Adrenal gland (tissue), 12 donors: ENCODE measurements around the gene DPM2. TPM values are rescaled to one million over a fixed set of nuclear protein-coding genes. Genes with fewer than 3 reads are reported as not detected.

Experiments
- DNase-seq, 7 donors: peaks; one replicate each; pipeline ENCODE4 v3.0.0-alpha.2; 2019 to 2020
- H3K27ac ChIP-seq, 5 donors: fragments of 200-600 bp; sonication (generic) in 4 of 5; 1 replicate in 3 of 5; 2 replicates in 2 of 5; pipeline versions ENCODE4 v1.5.1 to v1.8.0; 2016 to 2020; ENCODE audit warnings: mild to moderate bottlenecking in 1 of 5
- H3K27me3 ChIP-seq: fragments of 200-600 bp; 2 replicates; pipeline ENCODE4 v1.8.0; 2021
- H3K36me3 ChIP-seq, 2 donors: fragments of 200-600 bp; replicated peaks in 1 of 2; 1 replicate in 1 of 2; 2 replicates in 1 of 2; pipeline versions ENCODE4 v1.5.1 to v1.8.0; 2018 to 2022
- H3K4me1 ChIP-seq, 2 donors: fragments of 200-600 bp; replicated peaks in 1 of 2; 1 replicate in 1 of 2; 2 replicates in 1 of 2; pipeline versions ENCODE4 v1.5.1 to v1.8.0; 2018 to 2021
- H3K4me3 ChIP-seq, 4 donors: fragments of 200-600 bp; sonication (generic) in 3 of 4; one replicate each; pipeline ENCODE4 v1.5.1; 2016 to 2018
- H3K9me3 ChIP-seq, 3 donors: fragments of 200-600 bp; sonication (generic) in 1 of 3; replicated peaks in 1 of 3; 1 replicate in 2 of 3; 2 replicates in 1 of 3; pipeline versions ENCODE4 v1.5.1 to v1.8.0; 2016 to 2021
- POLR2A ChIP-seq, 2 donors: fragments of 450-650 bp; IDR thresholded peaks; one replicate each; pipeline ENCODE4 v1.6.1; 2017; ENCODE audit warnings: antibody characterized with exemption in 2 of 2, mild to moderate bottlenecking in 2 of 2, moderate library complexity in 1 of 2
- WGBS, 4 donors: extraction: QIAGEN DNeasy Blood & Tissue Kit in 2 of 4; methylation state at CpG; one replicate each; pipeline versions ENCODE4 v1.1.5 to v1.1.7; 2013 to 2017; 5-methylcytosine and 5-hydroxymethylcytosine counted together
- intact Hi-C, 2 donors: fragments of 100-400 bp; cut with DNase I; formaldehyde crosslinking; loops; one replicate each; pipeline versions ENCODE4 v1.14.1 to v1.15.0; 2022 to 2023
- polyA plus RNA-seq, 3 donors: library from polyadenylated mRNA; stranded (reverse); fragments of 200-250 nt in 2 of 3; fragments of 350-450 nt in 1 of 3; fragmentation: Illumina TruSeq in 1 of 3; extraction: RNeasy Lipid Tissue Mini Kit (QIAGEN cat#74804) in 1 of 3; gene quantifications; one replicate each; pipeline ENCODE4 v1.2.3, GENCODE V29; 2013 to 2014
- total RNA-seq, 9 donors: library from RNA; depleted of rRNA in 4 of 9; stranded (reverse); fragments of >200 nt in 4 of 9; fragments of 120-200 nt in 1 of 9; fragmentation: NEBNext Ultra II Directional in 1 of 9; extraction: Animal tissue kit (Norgen Biotek cat#: 25700) in 1 of 9; gene quantifications; one replicate each; pipeline versions ENCODE4 v1.1.0 to v1.2.4, GENCODE V29; 2013 to 2023
- TF ChIP-seq, protein P1 (sequence below), 6 experiments: fragments of 450-650 bp in 4 of 6; fragments of 200-600 bp in 2 of 6; sonication (generic) in 1 of 6; IDR thresholded peaks; 1 replicate in 5 of 6; 2 replicates in 1 of 6; pipeline versions ENCODE4 v1.5.1 to v1.8.0; 2016 to 2021; ENCODE audit warnings: antibody characterized with exemption in 6 of 6, mild to moderate bottlenecking in 2 of 6, moderate library complexity in 1 of 6
- donor health status: healthy with polysubstance abuse.
- donor health status: Bipolar disorder and iron deficiency.
- donor health status: DM: yes; HTN: yes; CAD: no.
- donor health status: DM: no; HTN: no; CAD: no.
- donor health status: DM: no; HTN: no; CAD: no.
- donor health status: DM: yes; HTN: yes; CAD: no.

DPM2 gene
- total and polyA plus RNA-seq, 12 donors = 18.4 to 46.8 (median 33.5) TPM

DNA sequence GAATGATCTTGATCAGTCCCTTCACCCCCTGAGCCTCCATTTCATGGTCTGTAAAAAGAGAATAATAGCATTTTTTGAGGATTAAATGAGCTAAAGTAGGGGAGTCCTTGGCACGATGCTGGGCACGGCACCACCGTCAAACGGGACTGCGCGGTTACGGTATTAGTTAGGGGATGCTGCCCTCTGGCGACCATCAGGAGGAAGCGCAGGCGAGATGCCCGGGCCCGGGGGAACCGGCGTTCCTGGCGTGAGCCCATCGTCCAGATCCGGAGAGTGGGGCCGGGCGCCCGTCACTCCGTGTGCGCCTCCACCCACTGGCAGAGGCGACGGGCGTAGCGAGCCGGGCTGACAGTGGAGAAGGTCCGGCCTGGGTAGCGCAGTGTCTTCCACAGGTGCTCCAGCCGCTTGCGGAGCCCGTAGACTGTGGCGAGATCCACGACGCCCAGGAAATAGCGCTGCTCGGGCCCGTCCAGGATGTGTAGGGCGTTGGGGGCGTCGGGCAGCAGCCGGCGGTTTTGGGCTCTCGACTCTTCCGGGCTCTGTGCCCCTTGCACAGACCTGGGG is 16.0 kb downstream of the DPM2 start:
- intact Hi-C loops = loop anchor here (5.0 to 10.0 kb wide), 4 partner anchors 184 to 417 kb away; partner anchors contain the start of gene TOR2A (in 1 of the 2)
- H3K4me3 ChIP-seq = no peak overlapping the region
- WGBS, 4 donors = 3 to 14% (median 9%) methylated on average over 14 to 45 of the region's 45 CpGs
- no peak overlapping the region for H3K27ac ChIP-seq
- H3K36me3 ChIP-seq = no peaks in the 10 kb centered on the region
- DNase-seq = peak; percentile 61 to 87 (median 76)
- TF ChIP-seq POLR2A (IDR thresholded peaks at IDR 0.05) = no peak
- TF ChIP-seq, protein P1, sequence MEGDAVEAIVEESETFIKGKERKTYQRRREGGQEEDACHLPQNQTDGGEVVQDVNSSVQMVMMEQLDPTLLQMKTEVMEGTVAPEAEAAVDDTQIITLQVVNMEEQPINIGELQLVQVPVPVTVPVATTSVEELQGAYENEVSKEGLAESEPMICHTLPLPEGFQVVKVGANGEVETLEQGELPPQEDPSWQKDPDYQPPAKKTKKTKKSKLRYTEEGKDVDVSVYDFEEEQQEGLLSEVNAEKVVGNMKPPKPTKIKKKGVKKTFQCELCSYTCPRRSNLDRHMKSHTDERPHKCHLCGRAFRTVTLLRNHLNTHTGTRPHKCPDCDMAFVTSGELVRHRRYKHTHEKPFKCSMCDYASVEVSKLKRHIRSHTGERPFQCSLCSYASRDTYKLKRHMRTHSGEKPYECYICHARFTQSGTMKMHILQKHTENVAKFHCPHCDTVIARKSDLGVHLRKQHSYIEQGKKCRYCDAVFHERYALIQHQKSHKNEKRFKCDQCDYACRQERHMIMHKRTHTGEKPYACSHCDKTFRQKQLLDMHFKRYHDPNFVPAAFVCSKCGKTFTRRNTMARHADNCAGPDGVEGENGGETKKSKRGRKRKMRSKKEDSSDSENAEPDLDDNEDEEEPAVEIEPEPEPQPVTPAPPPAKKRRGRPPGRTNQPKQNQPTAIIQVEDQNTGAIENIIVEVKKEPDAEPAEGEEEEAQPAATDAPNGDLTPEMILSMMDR (IDR thresholded peaks at IDR 0.05) = peak; percentile 92 to 97 (median 95)
- H3K9me3 ChIP-seq = no peaks in the 10 kb centered on the region
- H3K27me3 ChIP-seq = peaks cover 13% of the 10 kb centered on the region
- peaks cover 13 to 37% of the 10 kb centered on the region in 2 donors for H3K4me1 ChIP-seq

DNA sequence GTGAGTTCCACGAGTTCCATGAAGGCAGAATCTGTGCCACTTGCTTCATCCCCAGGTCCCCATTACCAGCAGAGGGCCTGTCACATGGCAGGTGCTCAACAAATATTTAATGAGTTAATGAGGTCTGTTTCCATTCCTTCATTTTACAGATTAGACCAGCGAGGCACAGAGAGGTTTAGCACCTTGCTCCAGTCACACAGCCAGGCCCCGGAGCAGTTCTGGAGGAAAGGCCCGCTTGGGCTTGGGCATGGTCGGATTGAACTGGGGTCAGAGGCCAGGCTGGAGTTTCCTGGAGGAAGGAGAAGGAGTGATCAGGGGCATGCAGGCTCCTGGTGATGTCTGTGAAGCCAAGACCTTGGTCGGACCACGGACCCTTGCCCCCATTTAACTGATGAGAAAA is 16.9 kb downstream of the DPM2 start:
- TF ChIP-seq, protein P1 (IDR thresholded peaks at IDR 0.05) = no peak
- no peak for TF ChIP-seq POLR2A (IDR thresholded peaks at IDR 0.05)
- 81 to 88% (median 85%) methylated on average over 7 of the region's 7 CpGs for WGBS, 4 donors
- Histone ChIP-seq H3K9me3 (no peaks in the 10 kb centered on the region), H3K27ac (no peak overlapping the region), H3K27me3 (peaks cover 5% of the 10 kb centered on the region), H3K4me3 (no peak overlapping the region), H3K4me1 (peaks cover 14 to 44% of the 10 kb centered on the region in 2 donors), H3K36me3 (no peaks in the 10 kb centered on the region)
- intact Hi-C loops = loop anchor here (5.0 to 10.0 kb wide), 4 partner anchors 183 to 416 kb away; partner anchors contain the start of gene TOR2A (in 1 of the 2)
- DNase-seq = no peak

DNA sequence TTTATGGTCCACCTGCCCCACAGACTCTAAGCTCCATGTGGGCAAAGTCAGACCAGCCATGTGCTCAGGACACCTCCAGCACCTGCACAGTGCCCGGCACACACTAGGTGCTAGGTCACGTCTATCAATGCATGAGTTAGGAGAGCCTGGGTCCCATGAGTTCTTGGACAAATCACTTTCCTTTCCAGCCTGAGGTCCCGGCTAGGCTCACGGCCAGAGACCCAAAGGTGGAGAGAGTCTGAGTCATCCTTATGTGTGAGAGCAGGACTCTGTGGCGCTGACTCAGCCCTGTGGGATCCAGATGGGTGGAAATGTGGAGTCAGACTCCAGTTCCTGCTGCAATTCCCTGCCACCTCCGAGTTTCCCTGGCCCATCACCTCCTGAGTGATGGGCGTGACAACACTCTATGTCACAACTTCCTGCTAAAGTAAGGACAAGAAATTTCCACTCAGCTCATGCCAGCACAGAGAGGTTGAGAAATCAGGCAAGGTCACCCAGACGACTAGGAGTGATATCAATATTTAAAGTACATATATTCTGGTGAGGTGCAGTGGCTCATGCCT is 18.3 kb downstream of the DPM2 start:
- peaks cover 24 to 56% of the 10 kb centered on the region in 2 donors for H3K4me1 ChIP-seq
- peak; percentile 90 to 99 (median 99) for DNase-seq
- no peaks in the 10 kb centered on the region for H3K27me3 ChIP-seq
- no peaks in the 10 kb centered on the region for H3K36me3 ChIP-seq
- H3K4me3 ChIP-seq = no peak overlapping the region
- H3K9me3 ChIP-seq = no peaks in the 10 kb centered on the region
- peak overlapping the region; percentile 46 to 90 (median 78) for H3K27ac ChIP-seq
- TF ChIP-seq, protein P1 (IDR thresholded peaks at IDR 0.05) = no peak
- TF ChIP-seq POLR2A (IDR thresholded peaks at IDR 0.05) = no peak
- WGBS, 4 donors = 9 to 21% (median 17%) methylated on average over 6 to 8 of the region's 8 CpGs
- intact Hi-C loops = no loop called here

DNA sequence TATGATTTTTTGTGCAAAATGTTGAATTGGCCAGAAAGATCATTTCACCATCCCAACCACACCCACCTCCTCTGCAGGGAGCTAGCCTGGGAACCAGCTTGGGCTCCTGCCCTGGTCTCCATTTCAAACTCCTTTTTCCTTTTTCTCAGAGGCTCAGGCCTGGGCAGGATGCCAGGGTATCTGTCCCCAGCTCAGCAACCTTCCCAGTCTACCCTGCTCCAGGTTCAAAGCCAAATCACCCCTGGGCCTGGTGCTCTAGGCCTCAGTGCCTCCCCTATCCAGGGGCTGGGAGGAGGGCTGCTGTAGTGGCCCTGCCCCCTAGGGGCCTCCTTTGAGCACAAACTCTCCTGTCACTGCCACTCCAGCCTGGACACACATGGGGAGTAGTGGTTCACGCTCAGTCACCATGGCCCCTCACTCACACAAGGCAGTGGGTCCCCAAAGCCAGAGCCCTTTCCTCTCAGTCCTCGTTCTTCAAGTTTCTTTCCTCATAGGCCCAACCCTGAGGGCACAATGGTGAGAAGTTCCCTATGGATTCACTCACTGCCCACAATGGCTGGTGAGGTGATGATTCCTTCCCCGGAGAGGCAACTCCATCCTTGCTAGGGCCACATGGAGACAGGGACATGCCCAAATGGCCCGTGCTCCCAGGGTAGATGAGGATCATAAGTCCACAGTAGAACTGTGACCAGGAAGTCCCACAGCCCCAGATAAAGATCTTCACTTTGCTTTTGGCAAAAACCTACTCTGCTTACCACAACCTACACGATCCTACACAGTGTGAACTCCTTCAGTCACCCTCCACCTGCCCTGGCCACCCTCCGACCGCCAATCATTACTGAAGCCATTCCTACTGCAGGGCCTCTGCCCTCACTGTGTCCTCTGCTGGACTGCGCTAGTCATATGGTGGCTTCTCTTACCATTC is 19.2 kb downstream of the DPM2 start:
- TF ChIP-seq, protein P1 (IDR thresholded peaks at IDR 0.05) = no peak
- TF ChIP-seq POLR2A (IDR thresholded peaks at IDR 0.05) = no peak
- 85 to 93% (median 87%) methylated on average over 7 to 8 of the region's 8 CpGs for WGBS, 4 donors
- peak in 1 of 7 donors; percentile 67 for DNase-seq
- intact Hi-C loops = no loop called here
- Histone ChIP-seq H3K27ac (peak overlapping the region; percentile 46 to 90 (median 78)), H3K36me3 (no peaks in the 10 kb centered on the region), H3K4me1 (peaks cover 24 to 56% of the 10 kb centered on the region in 2 donors), H3K27me3 (no peaks in the 10 kb centered on the region), H3K4me3 (no peak overlapping the region), H3K9me3 (no peaks in the 10 kb centered on the region)
